Coronary artery (tissue), 2 donors: ENCODE data around the gene CEND1.
A peak's percentile ranks its signal among the peaks of the same experiment; 100 is the strongest.

Experiments used
- DNase-seq: peaks from one replicate; pipeline ENCODE4 v3.0.0-alpha.2; 2017; ENCODE audit warnings: low spot score
- H3K27ac ChIP-seq, 2 donors: fragments of 200-600 bp; sonication (generic); one replicate each; pipeline ENCODE4 v1.5.1; 2016 to 2019
- H3K4me3 ChIP-seq: fragments of 200-600 bp; sonication (generic); 2 replicates; pipeline ENCODE4 v1.5.1; 2016; ENCODE audit warnings: mild to moderate bottlenecking, moderate library complexity
- CTCF ChIP-seq: fragments of 200-600 bp; sonication (generic); IDR thresholded peaks from one replicate; pipeline ENCODE4 v1.5.1; 2019; ENCODE audit warnings: antibody characterized with exemption

Gene CEND1

DNA sequence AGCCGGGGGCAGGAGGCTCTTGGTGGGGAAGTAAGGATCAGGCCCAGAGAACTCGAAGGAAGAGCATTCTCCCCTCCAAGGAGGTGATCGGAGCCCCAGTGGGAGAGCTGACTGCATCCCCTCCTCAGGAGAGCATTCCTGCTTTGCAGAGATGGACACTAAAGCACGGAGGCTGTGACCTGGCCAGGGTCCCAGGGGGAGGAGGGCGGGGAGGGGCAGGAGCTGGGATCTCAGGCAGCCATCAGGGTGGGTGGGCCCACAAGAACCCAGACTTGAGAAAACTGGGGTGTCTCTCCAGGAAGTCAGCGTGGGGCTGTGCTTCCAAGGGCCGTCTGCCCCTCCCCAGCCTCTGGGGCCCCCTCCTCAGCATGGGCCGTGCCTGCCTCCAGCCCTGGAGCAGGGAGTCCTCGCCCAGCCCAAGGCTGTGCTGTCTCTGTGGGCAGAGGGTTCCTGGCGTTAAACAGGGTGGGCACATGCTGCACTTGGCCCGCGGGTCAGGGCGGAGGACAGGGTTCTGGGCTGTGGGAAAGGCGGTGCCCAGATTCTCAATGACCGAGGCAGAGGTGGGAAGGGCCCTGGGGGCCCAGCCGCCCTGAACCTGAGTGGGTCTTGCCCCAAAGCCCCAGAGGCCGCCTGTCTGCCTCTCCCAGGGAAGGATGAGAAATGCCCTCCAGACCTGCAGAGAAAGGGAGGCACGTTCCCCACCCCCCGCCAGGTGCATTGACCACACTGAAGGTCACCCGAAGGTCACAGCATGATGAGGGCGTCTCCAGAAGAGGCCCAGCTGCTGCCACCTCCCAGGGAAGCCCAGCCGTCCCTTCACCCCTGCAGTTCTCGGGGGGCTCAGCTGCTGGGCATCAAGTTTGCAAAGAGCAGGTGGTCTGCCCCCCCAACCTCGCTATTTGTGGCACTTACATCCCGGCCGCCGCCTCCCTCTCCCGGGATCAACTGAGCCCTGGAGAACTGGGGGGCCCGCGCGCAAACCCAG is 643 bp downstream of the CEND1 start:
- no peak for DNase-seq
- no peak for TF ChIP-seq CTCF
- H3K4me3 ChIP-seq = peak overlapping the region; percentile 32
- H3K27ac ChIP-seq = no peak overlapping the region

- Histone ChIP-seq H3K4me3 (no peak overlapping the region), H3K27ac (no peak overlapping the region)
- no peak for TF ChIP-seq CTCF
- no peak for DNase-seq
These were observed 1.8 kb downstream of the CEND1 start for GRCh38 chr11:788009-788640.

GRCh38 chr11:787084-787675 is 2.7 kb downstream of the CEND1 start:
- no peak for TF ChIP-seq CTCF
- DNase-seq = no peak
- Histone ChIP-seq H3K4me3 (no peak overlapping the region), H3K27ac (no peak overlapping the region)

GRCh38 chr11:786235-787083 is 3.4 kb downstream of the CEND1 start:
- no peak for DNase-seq
- TF ChIP-seq CTCF = no peak
- Histone ChIP-seq H3K4me3 (no peak overlapping the region), H3K27ac (no peak overlapping the region)

GRCh38 chr11:783581-784015 is 6.3 kb downstream of the CEND1 start:
- Histone ChIP-seq H3K27ac (peak overlapping the region in 1 of 2 donors; percentile 26), H3K4me3 (peak overlapping the region; percentile 30)
- TF ChIP-seq CTCF = peak; percentile 49
- no peak for DNase-seq
